Limb (tissue), 2 donors: ENCODE data around the gene PPP1R16B.
A peak's percentile ranks its signal among the peaks of the same experiment; 100 is the strongest.

Experiments used
- DNase-seq, 2 donors: peaks; one replicate each; pipeline ENCODE4 v3.0.0-alpha.2; 2016; ENCODE audit errors: extremely low spot score in 2 of 2

PPP1R16B gene

DNA sequence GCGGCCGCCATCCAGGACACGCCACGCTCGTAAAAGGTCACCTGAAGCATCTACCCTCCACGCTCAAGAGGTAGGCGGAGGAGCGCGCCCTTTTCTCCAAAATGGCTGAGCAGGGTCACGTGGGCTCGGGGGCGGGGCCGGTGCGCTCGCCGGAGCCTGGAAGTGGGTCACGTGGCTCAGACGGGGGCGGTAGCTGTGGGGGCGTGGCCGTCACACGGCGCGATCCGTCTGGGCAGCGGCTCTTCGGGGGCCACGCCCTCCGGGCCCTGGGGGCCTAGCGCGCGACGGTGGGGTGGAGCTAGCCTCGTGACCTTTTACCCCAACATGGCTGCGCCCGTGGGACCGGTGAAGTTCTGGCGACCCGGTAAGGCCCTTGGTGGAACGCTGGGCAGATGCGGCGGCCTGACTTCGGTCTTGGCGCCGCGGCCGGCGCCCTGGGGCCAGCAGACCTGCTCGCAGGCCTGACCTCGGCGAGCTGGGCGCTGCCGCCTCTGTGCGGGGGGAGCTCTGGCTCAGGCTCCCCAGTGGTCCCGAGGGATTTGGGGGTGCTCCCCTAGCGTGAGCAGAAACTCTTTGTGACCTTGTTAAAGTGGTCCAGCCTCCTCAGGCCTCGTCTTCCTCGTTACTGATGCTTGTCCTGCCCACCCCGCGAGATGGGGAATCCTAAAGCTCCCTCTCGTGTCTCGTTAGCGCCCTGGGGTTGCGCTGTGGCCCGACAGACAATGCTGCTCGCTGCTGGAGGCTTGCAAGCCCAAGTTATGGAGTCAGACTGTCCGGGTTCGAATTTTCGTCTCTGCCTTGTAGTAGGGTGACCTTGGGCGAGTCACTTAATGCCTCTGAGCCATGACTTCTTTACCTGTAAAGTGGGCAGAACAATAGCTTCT is 156.8 kb downstream of the PPP1R16B start, which contains the start of gene DHX35:
Gene DHX35, plus strand, starts transcription at position 301 of the 884 bp plus-strand sequence. Its CDS starts 24 bp downstream, at position 325.
- DNase-seq: peak; percentile 99

DNA sequence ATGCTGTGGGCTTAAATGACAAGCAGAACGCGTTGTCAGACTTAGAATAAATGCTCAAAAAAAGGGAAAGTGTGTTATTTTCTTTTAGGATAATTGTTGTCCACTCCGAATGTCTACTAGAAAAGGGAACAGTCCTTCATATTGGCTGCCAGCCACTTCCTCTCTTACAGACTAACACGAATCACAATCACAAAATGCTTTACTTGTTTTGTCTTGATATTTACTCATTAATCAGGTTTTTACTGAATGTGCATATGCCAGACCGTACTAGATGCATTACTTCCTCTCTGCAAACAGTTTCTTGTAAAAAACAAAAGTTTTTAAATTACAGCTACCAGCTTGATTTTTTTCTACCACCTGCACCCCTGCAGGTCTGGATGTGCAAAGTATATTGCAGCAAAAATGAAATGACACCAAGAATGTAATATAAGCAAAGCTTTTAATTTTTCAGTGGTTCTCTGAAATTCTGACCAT is 157.5 kb downstream of the PPP1R16B start:
- no peak for DNase-seq

DNA sequence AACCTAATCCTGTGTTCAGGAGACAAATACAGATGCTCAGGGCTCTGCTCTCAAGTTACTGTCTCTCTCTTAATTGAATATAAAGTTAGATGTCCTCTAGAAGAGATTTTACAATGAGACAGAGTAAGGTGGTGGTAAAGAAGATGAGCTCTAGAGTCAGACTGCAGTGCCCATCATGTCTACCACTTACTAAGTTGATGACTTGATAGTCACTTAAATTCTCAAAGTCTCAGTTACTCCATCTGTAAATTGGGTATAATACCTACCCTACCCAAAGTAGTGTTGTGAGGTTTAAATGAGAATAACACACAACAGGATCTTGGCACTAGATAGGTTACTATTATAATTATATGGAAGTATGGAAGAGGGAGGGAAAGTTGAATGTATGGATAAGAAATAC is 158.2 kb downstream of the PPP1R16B start:
- DNase-seq: no peak

GRCh38 chr20:38965264-38965663 is 159.8 kb downstream of the PPP1R16B start:
- DNase-seq: no peak

DNA sequence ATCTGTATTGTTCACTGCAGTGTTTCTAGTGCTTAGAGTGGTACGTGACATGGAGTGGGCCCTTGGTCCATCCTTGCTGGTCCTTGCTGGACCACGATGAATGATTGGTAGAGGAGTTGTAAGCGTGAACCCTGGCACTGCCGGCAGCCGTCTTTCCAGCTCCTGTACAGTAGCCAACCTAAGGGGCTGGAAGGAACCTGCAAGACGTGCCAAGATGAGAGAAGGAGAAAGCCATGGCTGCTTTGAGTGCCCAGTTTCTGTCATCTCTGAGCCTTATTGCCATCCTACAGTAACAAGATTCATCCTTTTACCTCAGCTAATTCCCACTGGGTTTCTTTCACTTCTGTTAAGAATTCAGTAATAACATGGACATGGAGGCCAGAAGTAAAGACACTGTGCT is 162.6 kb downstream of the PPP1R16B start:
- DNase-seq: no peak

- DNase-seq: no peak
Observed at GRCh38 chr20:38969708-38970107, 164.2 kb downstream of the PPP1R16B start.

DNA sequence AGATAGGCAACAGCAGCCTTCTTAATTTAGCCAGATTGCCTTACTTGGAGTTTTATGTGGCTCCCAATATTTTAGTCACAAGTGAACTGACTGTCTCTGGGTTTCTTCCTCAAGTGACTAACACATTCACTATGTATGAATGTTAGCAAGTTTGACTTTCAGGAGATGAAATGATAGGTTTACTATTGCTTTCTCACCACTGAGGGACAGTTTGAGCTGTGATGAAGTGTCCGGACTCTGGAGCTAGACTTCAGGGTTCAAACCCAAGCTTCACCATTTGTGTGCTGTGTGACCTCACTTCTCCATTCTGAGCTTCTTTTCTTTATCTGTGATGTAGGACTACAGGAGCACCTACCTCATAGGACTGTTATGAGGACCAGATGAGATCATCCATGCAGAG is 164.8 kb downstream of the PPP1R16B start:
- DNase-seq: no peak
